Inflammatory macrophage (primary cell): ENCODE data around the gene MIEN1.
"Not testable (repeated sequence)": the region's sequence is repeated elsewhere in the genome, so short reads cannot be mapped to it uniquely, and the experiment has no call there.

Experiments used
- DNase-seq, 2 donors: peaks; one replicate each; pipeline ENCODE4 v3.0.0-alpha.2; 2020 to 2022
- total RNA-seq, 18 experiments: gene quantifications; one replicate each; lab custom pipeline; 2026; ENCODE audit warnings: mixed read lengths in 6 of 18, inconsistent platforms in 2 of 18; lab: John Stamatoyannopoulos, UW

MIEN1 gene, protein sequence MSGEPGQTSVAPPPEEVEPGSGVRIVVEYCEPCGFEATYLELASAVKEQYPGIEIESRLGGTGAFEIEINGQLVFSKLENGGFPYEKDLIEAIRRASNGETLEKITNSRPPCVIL
- total RNA-seq = 14.7 to 28.8 (median 19.8) reads per million in 18 experiments

DNA sequence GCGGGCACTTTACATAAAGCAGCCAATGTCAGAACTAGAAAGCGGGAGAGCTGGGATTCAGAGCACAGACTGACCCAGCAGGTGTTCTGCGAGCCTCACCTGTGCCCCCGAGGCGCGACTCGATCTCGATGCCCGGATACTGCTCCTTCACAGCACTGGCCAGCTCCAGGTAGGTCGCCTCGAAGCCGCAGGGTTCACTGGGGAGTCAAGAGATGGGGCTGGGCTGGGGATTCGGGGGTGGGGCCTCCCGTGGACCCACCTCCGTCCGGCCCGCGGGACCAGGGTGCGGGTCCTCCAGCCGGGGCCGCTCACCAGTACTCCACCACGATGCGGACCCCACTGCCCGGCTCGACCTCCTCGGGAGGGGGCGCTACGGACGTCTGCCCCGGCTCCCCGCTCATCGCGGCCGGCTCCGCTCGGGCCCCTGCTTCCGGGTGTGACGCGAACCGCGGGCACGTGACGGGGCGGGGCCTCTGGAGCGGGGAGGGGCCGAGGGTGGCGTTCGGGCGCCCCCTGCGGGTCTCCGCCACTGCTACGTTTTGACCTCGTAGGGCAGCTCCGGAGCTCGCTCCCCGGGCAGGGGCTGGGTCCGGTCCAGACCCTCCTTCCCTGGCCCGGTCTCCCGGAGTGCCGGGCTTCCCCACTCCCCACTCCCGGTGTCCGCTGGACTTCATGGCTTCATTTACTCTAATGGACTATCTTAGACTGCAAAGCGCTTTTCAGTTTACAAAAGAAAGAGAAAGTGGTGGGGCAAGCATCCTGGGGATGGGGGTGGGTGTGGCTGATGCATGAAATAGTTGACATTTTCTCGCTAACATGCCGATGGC, at the start of gene MIEN1:
MIEN1 (minus strand) TSS at position 438 of the 827 bp plus-strand sequence; CDS start at position 401, 37 bp downstream.
- peak; percentile 87 to 89 for DNase-seq

DNA sequence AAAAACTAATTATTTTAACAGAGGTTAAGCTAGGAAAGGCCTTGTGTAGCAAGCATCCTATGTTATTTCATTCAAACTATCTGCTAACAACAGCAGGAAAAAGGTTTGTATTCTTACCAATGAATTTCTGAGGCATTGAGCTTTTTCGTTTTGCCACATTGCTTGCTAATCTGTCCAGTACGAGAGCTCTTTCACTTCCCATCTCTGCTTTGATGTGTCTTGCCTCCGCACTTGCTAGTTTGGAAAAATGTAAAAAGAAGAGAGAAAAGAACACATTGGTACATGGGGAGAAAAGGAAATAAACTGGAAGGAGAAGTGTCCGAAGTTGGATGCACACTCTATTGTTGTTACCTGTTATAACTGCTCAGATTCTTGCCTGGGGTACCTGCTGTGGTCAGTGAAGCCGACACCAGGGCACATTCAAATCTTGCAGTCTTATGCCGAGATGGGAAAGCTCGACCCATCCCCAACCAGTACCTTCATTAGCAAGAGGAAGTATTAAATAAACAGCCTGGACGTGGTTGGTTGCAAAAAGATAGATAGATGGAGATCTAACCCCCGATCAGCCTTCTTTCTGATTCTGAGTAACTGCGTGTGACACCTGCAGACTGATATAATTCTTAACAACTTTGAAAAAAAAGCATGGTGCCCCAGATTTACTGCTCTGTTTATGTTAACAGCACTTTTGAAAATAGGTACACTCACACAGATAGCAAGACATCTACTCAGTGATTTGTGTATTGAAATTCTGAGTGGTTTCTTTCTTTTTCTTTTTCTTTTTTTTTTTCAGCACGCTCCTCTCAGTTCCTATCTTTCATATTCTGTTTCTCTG, 47.4 kb upstream of the MIEN1 start:
- no peak for DNase-seq

DNA sequence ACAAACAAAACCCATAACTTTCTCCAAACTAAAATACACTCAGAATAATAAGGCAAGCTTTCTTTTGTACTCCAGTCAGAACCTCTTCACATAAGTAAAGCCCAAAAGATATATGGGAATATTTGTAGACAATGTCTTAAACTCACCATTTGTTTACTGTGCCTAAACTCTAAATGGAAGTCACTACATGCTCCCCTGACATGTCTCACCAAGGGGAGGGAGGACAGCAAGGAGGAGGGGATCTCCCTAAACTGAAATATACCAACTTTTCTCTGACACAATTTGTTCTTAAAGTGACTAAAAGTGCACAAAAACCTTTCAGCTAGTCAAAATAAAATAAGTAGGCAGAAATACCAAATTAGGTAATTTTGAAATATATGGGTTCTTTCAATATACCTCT, 45.9 kb upstream of the MIEN1 start:
- DNase-seq = no peak

DNA sequence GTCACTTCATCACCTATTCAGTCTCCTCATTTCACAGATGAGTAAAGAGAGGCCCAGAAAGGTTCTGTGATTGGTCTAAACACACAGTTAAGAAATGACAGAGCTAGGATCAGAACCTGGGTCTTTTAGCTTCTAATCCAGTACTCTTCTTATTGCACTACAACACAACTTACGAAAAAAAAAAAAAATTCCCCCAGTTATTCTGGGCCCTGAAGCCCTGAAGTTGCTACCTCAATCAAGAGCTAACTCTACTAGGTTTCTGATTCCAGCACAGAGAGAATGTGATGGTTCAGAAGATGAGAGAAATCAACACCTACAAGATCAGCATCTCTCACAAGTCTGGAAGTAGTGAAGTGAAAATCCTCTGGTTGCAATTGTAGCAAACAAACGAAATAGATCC, 44.7 kb upstream of the MIEN1 start:
- DNase-seq = no peak

DNA sequence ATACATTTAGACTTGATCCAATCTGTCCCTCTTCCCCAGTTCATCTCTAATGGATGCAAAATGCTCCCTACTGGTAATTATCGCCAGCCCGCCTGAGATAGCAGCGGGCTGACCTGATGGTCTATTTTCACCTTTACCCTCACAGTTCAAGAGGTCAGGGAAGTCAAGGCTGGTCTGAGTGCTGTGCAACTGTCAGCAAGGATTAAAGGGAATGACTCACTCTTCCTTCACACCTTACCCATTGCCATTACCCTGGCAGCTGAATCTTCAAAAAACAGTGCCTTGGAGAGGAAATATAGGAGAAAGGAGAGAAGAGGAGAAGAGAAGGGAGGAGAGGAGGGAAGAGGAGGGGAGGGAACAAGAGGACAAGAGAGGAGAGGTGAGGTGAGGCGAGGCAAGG, 43.7 kb upstream of the MIEN1 start:
- no peak for DNase-seq

DNA sequence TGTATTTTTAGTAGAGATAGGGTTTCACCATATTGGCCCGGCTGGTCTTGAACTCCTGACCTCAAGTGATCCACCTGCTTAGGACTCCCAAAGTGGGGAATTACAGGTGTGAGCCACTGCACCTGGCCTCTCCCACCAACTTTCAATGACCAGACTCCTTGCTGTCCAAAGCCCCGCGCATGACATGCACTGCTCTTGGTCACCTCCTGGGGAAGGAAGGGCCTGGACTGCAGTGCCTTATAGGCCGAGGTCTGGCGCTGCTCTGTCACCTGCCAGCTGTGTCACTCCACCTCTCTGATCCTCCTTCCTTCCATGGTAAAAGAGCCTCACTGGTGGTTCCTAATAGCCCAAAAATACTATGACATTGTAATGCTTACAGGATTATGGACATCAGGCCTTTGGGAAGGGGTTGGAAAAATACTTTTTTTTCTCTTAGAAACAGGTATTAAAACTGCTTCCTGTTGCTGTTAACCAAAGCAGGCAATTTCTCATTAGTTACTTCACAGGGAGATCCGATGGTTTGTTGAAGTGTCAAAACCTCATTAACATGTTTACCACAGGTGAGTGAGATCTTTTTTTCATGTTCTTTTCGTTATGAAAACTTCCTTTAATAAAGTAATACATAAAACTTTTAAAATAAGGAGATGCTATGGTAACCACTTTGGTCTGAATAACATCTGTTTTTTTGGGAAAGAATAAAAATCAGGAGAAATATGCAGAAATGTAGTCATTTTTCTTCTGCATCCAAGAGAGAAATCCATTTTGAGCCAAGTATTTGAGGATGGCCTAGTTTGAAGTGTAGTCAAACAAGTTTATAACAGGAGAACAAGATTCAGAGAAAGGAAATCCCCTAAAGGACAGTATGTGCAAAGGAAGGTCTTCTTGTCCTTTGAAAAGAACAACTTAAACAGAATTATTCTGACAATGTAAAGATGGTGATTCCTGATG, 42.9 kb upstream of the MIEN1 start:
- no peak for DNase-seq

DNA sequence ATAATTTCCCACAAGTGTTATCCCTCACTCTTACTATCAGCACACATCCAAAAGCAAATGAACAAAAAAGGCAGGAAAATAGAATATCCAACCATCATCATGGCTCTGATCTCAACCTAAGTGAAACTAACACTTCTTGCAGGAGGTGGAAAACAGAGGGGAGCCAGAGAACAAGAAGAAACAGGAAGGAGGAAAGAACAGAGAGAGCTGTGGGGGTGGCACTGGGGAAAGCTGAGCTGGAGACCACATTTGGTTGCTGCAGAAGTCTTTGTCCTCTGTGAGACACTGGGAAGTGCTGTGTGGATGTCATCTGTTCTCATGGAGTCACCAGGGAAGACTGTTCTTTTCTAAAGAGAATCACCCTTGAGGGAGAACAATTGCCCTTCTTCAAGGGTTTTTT, 42.1 kb upstream of the MIEN1 start:
- no peak for DNase-seq

DNA sequence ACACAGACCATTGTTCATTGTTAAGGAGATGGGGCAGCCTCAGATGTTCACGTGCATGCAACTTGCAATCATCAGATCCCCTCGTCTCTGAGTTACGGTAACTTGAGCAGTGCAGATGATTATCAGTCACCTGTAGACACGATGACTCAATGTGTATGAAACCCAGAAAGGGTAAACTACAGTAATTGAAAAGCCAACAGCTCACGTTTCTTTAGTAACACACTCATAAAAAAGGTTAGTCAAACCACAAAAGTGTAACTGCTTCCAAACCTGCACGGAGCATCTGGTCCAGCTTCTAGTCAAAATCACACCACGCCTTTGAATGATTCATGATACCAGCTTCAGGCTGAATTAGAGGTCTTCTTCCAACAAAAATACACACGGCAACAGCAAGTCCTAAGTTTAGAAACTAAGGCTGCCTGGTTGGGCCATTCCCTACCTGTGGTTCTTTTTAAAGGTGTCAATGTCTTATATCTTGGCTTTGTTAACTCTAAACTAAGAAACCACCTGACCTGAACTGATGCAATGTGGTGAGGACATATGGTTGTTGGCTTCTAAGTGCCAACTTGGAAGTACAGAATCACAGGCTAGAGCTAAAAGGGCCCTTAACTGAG, 39.7 kb upstream of the MIEN1 start:
- DNase-seq = no peak

DNA sequence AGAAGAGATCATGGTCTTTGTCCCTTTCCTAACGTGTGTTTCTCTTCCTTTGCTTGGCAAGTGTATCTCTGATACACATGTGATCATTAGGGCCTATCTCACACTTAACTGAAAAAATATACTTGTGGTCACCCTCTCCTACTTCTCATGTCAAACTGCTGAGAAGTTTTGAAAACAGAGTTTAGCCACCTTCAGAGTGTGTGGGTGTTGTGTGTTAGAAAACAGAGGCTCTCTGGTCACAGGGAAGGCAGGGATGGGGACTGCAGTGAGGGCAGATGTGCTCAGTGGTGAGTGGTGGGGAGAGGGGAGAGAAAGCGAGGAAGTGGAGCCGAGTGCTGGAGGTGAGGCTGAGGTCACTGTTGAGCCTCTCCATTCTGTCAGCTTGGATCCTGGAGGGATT, 36.8 kb upstream of the MIEN1 start:
- no peak for DNase-seq

DNA sequence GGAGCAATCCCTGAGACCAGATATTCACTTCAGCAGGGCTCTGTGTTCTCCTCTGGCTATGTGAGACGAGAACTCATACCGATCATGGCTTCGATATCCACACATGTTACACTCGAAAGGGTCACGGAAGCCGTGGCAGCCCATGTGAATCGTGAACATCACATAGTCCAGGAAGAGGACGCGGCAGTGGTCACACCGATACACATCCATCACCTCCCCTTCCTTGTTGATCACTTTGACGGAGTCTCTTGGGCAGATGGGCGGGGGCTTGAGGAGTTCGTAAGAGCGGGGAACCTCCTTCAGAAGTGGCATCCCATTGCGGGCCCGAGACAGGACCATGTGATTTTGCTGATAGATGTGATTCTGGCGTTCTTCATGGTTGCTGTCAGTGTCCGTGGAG, 35.4 kb upstream of the MIEN1 start:
- DNase-seq = no peak

DNA sequence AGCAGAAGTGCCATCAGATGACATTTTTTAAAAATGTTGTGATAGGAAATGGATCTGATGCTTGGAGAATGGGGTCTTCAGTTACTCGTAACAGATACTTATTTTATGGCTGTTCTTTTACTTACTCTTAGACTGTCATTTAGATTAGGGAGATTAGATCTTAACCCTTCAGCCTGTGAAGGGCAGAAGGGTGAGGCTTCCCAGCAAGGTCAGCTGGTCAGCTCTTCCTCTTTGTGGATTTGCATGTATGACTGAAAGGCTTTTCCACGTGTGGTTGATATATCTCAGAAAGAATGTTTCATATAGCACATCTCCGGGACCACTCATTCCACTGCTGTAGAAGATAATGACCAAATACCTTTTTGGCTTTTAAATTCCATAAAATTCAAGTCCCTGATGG, 34.8 kb upstream of the MIEN1 start:
- peak; percentile 9 to 22 for DNase-seq

DNA sequence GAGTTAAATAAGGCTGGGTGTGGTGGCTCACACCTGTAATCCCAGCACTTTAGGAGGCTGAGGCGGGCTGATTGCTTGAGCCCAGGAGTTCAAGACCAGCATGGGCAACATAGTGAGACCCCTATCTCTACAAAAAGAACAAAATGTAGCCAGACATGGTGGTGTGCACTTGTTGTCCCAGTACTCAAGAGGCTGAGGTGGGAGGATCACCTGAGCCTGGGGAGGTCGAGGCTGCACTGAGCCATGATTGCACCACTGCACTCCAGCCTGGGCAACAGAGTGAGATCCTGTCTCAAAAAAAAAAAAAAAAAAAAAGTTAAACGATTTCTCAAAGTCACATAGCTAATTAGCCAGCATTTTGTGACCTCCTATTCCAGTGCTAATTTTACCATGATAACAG, 33.8 kb upstream of the MIEN1 start:
- not testable (repeated sequence) for DNase-seq

DNA sequence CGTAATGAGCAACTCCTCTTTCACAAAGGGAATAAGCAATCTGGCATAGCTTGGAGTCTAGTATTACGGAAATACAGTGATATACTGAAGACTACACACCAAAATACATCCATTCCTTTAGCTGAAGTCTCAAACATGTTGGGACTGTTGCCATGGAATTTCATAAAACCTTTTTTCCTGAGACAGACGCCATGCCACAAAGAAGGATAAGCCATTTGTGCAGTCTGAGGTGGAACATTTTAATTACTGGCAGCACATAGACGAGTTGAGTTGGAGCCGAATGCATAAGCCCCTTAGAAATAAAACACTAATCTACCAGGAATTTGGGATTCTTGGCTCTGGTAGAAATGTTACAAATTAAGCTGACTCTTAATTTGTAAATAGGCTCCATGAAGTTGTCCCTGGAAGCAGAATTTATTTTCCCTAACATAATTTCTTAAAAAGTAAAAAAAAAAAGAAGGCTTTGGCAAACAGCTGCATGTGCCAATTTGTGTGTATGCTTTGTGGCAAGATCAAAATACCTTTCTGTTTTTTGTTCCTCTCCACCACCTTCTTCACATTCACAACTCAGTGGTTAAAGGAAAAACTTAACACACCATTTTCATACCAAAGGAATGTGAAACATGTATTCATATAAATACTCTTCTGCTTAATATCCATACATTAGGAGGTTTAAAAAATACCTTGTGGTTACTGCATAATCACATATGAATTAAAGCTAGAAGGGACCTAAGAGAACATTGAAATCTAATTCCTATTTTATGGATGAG, 32.9 kb upstream of the MIEN1 start:
- no peak for DNase-seq

DNA sequence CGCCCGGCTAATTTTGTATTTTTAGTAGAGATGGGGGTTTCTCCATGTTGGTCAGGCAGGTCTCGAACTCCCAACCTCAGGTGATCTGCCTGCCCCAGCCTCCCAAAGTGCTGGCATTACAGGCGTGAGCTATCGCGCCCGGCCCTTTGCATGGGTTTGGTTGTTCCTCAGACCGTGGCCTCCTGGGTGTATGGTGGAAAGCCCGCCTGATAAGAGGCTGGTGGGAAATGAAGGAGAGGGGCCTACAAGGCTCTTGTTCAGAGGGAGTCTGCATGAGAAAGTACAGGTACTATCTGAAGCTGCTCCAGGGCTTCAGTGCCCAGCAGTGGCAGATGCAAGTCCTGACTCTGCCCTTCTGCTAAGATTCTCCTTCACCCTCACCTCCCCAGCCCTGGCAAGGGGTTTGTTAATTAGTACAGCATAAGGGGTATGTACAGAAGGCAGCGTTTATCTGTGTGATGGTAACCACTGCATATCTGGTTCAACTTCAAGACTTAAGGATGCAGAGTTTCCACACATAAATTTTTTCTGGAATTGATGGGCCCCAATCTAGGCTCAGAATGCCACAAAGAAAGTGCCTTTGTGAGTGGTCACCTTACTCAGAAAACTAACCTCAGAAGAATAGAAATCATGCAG, 31.6 kb upstream of the MIEN1 start:
- no peak for DNase-seq

DNA sequence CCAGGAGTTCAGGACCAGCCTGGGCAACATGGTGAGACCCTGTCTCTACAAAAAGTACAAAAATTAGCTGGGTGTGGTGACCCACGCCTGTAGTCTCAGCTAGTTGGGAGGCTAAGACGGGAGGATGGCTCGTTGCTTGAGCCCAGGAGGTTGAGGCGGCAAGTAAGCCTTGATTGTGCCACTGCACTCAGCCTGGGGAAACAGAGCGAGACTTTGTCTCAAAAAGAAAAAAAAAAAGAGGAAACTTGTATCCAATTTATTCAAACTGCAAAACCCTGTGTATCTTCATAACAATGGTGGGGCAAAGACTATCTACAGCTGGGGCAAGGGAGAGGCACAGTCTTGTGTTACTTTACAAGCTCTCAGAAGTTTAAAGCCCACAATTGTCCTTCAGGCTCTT, 28.9 kb upstream of the MIEN1 start:
- DNase-seq = no peak

DNA sequence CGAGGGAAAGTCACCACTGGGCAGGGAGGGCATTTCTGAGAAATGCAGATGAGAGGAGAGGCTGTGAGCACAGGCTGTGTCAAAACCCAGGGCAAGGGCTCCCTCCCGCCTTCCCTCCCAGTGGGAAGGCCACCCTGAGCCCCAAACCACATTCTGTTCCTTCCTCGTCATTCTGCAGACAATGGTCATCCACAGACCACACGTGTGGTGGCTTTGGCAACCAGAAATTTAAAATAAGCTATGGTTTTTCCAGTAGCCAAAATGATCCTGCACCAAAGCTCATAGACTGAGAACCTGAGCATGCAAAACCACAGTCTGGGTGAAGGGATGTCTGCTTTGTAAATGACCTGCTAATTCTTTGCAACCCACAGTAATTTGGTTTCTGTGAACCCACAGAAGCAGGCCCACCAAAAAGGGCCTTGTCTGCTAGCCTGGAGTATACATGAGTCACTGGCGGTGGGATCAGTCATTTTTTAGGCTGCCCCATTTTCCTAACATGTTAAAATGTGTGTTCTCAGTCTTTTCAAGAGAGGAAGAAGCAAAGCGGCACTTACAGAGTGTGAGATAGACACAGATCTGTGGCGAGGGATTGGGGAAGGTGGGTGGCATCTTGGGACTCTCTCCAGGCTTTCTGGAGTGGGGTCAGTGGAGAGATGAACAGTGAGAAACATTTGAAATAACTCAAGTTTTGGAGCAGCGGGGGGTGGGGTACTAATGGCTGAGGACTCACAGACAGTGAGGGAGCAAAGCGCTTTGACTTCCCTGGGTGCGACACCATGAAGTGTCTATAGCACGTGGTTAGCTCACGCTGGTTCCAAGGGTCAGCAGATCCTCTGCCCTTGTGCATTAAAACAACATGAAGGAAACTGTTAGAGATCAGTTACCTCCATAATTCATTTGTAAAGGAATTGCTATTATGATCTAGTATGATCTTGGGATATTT, 27.9 kb upstream of the MIEN1 start:
- no peak for DNase-seq

DNA sequence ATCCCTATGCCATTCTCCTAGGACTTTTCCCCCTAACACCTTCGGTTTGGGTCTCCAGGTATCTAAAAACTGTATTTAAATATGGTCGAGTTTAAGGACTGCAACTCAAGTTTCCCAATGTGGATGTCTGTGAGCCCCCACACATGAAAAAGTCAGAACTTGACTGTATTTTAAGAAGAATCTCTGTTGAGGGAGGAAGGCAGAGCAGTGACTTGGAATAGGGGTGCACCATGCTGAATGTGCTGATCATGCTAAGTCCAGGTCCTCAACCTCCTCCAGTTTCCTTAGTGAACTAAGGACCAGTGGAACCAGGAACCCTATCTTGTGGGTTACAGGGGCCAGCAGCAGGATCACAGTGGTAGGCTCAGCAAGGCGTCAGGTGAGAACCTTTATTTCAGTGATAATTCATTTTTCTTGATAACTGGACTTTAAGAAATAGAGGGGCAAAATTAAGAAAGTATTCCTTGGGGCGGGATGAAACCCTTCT, 26.9 kb upstream of the MIEN1 start:
- no peak for DNase-seq

DNA sequence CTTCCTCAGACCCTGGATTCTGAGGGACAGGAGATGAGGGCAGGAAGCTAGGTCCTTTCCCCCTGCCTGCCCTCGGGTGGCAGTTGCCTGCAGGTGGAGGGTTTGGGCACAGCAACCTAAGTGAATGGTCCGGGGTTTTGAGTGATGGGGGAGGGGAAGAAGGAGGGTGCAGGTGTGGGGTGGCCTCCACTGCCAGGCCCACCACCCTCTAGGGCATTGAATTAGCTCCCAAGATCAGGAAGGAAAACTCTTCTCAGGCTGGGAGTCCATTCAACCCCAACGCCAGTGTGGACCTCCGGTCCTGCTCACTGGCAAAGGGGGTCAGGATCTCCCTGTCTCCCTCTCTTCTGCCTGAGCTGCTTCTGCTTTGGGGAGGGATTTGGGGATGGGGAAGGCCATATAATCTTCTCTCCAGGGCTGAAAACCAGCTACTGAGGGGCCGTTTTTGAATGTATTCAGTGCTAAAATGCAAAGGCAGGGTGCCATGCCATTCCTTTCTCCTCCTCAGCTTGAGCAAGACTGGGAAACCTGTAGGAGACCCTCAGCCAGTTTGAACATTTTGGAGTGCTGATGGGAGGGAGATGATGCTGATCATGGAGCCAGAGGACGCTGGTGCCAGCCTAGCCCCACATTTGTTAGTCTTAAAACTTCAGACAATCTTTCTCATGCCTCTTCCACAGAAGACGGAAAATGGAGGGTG, 26.2 kb upstream of the MIEN1 start:
- no peak for DNase-seq
